GM10266 (cell line): ENCODE results near the gene KIAA0513.
"Not testable (repeated sequence)": the region's sequence is repeated elsewhere in the genome, so short reads cannot be mapped to it uniquely, and the experiment has no call there.

Source experiments
- DNase-seq: peaks from one replicate; pipeline ENCODE4 v3.0.0; 2012; ENCODE audit errors: extremely low spot score
- TF ChIP-seq, protein P1 (sequence below): IDR thresholded peaks from 2 replicates; pipeline ENCODE4 v1.5.1; 2012; ENCODE audit warnings: mild to moderate bottlenecking, low read depth; ENCODE audit not compliant: control insufficient read depth, insufficient read depth; ENCODE audit errors: missing control alignments

The KIAA0513 gene

DNA sequence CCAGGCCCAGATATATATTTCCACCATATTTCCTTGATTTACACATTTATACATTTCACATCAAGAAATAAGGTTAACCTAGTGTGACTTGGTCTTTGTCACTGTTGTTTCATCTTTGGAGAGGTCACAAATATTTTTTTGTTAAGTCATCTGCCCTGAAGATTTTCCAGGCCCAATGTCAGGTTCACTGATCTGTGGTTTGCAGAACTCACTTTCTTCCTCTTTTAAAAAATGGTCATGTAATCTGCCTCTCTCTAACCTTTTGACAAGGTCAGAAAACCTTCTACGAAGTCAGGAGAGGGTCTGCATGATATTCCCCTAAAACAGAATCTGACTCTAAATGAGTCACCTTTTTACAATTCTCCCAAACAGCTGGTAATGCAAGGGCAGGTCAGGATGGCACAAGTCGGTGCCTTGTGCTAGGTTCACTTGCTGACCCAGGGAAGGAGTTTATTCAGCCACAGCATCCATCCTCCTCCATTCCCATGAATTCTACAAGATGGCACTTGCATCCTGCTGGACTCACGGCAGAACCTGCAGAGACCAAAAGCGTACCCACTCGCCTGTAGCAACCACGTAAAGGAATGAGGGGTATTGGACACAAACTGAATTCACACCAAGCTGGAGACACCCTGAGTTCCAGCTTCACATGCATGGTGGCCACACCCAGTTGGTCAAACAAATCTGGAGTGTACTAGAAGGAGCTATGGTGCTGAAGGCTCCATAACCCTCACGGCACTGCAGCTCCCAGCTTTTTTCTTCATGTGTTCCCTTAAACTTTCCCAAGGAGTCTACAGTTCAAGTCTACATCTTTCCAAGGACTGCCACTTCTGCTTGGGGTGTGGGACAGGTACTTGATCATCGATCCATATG lies 1.6 kb upstream of the KIAA0513 start:
- TF ChIP-seq, protein P1, sequence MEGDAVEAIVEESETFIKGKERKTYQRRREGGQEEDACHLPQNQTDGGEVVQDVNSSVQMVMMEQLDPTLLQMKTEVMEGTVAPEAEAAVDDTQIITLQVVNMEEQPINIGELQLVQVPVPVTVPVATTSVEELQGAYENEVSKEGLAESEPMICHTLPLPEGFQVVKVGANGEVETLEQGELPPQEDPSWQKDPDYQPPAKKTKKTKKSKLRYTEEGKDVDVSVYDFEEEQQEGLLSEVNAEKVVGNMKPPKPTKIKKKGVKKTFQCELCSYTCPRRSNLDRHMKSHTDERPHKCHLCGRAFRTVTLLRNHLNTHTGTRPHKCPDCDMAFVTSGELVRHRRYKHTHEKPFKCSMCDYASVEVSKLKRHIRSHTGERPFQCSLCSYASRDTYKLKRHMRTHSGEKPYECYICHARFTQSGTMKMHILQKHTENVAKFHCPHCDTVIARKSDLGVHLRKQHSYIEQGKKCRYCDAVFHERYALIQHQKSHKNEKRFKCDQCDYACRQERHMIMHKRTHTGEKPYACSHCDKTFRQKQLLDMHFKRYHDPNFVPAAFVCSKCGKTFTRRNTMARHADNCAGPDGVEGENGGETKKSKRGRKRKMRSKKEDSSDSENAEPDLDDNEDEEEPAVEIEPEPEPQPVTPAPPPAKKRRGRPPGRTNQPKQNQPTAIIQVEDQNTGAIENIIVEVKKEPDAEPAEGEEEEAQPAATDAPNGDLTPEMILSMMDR, result no peak
- DNase-seq, result no peak

DNA sequence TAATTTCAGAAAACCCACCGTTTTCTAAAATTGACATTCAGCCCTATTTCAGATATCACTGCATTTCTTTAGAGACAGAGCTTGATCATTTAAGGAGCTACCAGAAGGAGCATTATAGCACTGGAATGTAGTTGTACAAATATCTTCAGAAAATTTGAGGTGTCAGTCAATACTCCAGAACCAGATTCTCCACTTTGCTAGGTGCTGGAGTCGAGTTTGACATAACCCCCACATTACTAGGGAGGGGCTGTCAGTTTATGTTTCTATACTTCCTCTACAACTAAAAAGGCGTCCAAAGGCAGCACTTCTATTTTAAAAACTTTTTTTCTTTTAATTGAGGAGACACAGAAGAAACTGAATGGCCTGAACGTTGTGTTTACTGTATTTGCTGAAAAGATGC lies 892 bp upstream of the KIAA0513 start:
- TF ChIP-seq, protein P1, result no peak
- DNase-seq, result no peak

DNA sequence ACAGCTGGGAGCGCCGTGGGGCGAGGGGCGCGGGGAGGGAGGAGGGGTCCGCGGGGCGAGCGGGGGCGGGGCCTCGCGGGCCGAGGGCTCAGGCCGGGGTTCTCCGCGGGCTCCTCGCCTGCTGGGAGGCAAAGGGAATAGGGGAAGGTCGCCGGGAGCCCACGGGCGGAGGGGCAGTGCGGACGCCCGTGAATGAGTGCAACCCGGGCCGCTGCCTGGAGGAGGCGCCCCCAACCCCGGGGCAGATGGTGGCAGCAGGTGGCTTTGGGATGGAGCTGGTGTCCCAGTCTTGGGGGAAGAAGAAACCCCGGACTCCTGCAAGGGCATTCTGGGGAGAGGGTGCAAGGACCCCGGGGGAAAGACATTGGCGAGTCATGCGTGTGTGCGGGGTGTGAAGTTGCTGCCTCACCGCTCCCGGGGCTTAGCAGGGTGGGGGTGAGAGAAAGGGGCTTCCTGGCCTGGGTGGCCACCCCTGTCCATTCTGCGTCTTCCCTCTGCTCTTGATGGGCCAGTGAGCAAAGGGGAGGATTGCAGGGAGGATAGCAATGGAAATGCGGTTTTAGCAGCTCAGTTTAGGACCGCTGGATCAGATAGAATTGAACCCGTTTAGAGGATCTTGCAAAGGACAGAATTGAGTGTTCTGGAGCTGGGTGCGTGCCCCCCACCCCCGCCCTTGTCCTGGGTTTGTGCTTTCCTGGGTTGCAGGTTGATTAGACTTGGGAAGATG lies 526 bp downstream of the KIAA0513 start:
- TF ChIP-seq, protein P1, result peak; percentile 36
- no peak for DNase-seq

DNA sequence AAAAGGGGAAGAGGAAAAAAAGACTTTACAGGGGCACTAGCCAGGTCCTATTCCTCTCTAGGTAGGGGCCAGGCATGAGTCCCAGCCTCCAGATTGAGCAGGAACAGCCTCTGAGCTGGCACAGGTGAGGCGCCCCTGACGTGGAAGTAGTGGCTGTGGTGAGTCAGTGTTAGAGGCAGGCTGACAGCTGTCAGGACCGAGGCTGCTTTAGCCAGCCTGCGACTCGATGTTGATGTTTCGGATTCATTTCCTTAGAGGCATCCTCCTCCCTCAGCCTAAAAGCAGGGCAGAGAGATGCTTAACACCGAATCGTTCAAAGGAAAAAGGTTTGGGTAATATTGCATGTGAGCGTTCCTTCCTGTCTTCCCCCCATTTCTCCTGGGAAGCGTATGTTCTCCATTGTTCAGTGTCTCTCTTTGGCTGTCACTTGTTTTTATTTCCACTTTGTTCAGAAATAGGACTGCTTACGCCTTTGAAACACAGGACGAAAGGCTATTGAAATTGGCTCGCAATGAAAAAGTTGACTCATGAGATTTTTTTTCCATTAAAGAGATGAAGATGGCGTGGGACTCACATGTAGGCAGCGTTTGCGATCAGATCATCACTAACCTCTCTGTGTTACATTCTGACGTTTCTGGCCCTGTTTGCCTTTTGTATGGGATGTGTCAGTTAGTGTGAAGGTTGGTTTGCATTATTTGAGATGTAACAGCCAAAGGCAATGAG lies 1.3 kb downstream of the KIAA0513 start:
- no peak for DNase-seq
- TF ChIP-seq, protein P1, result no peak

DNA sequence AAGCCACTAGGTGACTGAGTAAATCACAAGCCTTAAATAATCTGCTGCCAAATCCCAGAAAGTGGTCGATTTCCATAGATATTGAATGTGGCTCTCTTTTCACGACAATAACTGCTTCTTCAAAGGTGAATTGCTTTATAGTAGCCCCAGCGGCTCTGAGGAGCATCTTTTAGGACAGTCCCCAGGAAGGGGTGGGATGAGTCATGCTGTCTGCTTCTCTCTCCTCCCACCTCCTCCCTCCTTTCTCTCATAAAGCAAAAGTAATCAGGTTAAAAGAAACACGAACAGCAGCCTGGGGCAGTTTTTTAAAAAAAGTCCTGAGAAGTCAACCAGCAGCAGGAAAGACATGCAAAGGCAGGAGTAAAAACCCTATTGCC lies 1.8 kb downstream of the KIAA0513 start:
- peak; percentile 79 for DNase-seq
- TF ChIP-seq, protein P1, result no peak

DNA sequence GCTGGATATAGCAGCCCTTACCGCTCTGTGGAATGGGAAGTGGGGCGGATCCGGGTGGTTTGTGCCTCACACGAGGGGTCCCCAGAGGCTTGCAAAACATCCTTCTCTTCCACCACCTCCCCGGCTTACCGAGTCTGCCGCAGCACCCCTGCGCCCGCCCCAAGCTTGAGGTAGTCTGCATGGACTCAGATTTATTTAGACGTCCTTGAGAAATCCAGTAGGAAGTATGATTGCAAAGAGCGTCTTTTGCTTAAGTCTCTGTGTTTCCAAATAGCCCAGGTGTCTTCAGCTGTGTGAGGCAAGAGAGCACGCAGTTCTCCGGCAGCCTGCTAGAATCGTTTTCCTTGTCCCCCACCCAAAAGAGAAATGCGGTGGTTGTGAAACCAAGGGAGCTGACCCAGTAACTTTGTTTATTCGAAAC lies 2.4 kb downstream of the KIAA0513 start:
- DNase-seq, result no peak
- TF ChIP-seq, protein P1, result no peak

DNA sequence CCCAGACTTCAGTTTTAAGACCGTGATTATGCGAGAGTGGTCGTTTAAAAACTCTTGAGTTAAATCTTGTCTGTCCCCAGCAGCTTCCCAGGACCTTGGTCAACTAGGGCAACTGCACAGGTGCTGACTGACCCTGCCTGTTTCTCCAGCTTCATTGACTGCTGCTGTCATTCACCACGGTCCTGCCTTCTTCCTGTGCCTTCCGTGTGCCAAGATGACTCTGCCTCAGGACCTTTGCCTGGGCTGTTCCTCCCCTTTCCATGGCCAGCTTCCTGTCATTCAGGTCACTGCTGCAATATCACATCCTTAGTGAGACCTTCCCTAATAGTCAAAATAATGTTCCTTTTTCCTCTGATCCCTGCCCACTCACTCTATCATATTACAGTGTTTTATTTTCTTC lies 3.9 kb downstream of the KIAA0513 start:
- no peak for DNase-seq
- TF ChIP-seq, protein P1, result no peak

DNA sequence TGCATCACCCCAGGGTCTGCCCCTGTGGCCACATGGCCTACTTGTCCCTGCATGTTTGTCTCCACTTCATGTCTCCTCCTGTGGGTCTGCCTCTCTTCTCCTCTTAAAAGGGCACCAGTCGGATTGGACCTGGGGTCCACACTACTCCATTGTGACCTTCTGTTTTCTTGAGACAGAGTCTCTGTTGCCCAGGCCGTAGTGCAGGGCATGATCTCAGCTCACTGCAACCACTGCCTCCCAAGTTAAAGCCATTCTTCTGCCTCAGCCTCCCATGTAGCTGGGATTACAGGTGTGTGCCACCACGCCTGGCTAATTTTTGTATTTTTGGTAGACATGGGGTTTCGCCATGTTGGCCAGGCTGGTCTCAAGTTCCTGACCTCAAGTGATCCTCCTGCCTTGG lies 4.6 kb downstream of the KIAA0513 start:
- not testable (repeated sequence) for DNase-seq
